Peyer's patch (tissue), 4 donors: ENCODE data around the gene TBX3.

ENCODE experiments used
- POLR2A ChIP-seq, 2 donors: fragments of 450-650 bp; IDR thresholded peaks; one replicate each; pipeline ENCODE4 v1.5.1; 2017; ENCODE audit warnings: antibody characterized with exemption in 2 of 2, mild to moderate bottlenecking in 2 of 2, moderate library complexity in 2 of 2
- TF ChIP-seq, protein P1 (sequence below), 6 experiments: fragments of 450-650 bp in 4 of 6; fragments of 200-600 bp in 2 of 6; sonication (generic) in 1 of 6; IDR thresholded peaks; one replicate each; pipeline ENCODE4 v1.5.1; 2017 to 2019; ENCODE audit warnings: antibody characterized with exemption in 6 of 6, mild to moderate bottlenecking in 3 of 6, moderate library complexity in 1 of 6

DNA sequence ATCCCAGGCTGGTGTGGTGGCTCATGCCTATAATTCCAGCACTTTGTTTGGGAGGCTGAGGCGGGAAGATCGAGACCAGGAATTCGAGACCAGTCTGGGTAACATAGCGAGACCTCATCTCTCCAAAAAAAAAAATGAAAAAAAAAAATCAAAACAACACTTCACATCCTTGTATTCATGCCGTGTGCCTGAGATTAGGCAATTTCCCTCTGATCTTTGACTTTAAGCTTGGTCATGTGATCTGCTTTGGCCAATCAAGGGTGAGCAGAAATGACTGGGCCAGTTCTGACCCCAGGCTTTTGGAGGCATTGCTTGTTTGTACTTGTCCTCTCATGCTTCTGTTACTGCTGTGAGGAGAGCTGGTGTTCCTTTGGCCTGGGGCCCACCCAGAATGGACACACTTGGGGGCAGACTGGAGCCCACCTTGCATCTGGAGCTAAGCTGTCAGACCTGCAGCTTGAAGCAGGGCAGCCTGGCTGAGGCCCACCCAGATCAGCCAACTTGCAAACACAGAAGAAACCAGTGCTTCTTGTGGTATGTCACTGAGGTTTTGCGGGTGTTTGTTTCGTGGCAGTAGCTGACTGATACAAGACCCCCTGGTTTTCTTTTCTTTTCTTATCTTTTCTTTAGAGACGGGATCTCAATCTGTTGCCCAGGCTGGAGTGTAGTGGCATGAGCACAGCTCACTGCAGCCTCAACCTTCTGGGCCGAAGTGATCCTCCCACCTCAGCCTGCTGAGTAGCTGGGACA lies 29.7 kb upstream of the TBX3 start:
- TF ChIP-seq, protein P1, sequence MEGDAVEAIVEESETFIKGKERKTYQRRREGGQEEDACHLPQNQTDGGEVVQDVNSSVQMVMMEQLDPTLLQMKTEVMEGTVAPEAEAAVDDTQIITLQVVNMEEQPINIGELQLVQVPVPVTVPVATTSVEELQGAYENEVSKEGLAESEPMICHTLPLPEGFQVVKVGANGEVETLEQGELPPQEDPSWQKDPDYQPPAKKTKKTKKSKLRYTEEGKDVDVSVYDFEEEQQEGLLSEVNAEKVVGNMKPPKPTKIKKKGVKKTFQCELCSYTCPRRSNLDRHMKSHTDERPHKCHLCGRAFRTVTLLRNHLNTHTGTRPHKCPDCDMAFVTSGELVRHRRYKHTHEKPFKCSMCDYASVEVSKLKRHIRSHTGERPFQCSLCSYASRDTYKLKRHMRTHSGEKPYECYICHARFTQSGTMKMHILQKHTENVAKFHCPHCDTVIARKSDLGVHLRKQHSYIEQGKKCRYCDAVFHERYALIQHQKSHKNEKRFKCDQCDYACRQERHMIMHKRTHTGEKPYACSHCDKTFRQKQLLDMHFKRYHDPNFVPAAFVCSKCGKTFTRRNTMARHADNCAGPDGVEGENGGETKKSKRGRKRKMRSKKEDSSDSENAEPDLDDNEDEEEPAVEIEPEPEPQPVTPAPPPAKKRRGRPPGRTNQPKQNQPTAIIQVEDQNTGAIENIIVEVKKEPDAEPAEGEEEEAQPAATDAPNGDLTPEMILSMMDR (IDR thresholded peaks at IDR 0.05): no peak
- TF ChIP-seq POLR2A (IDR thresholded peaks at IDR 0.05): no peak
